ENCODE results near the gene EMC10.

EMC10 gene

GRCh38 chr19:50482271-50482855 is 6.1 kb downstream of the EMC10 start:
- Histone ChIP-seq H3K36me3 (no peaks in the 10 kb centered on the region), H3K27ac (no peak overlapping the region), H3K9me3 (peaks cover 11% of the 10 kb centered on the region; the same call in 1 of the 2 replicates), H4K20me1 (no peaks in the 10 kb centered on the region), H3K4me1 (peaks cover 36% of the 10 kb centered on the region), H3K27me3 (peaks cover 12% of the 10 kb centered on the region), H3K4me3 (no peak overlapping the region), H3K4me2 (no peak overlapping the region), H3K9ac (no peak overlapping the region)
- TF ChIP-seq Cebpa-rat (IDR thresholded peaks at IDR 0.05) = no peak

- Histone ChIP-seq H3K4me2 (no peak overlapping the region), H3K9ac (no peak overlapping the region), H3K36me3 (no peaks in the 10 kb centered on the region)
These were observed 6.6 kb downstream of the EMC10 start for GRCh38 chr19:50482916-50483315.

GRCh38 chr19:50485284-50485955 is 9.1 kb downstream of the EMC10 start:
- Histone ChIP-seq H3K36me3 (no peaks in the 10 kb centered on the region), H3K9me3 (peaks cover 11% of the 10 kb centered on the region; the same call in 1 of the 2 replicates), H3K4me2 (peak overlapping the region; percentile 37), H4K20me1 (no peaks in the 10 kb centered on the region), H3K27ac (no peak overlapping the region), H3K27me3 (no peaks in the 10 kb centered on the region), H3K4me1 (peaks cover 46% of the 10 kb centered on the region), H3K9ac (no peak overlapping the region), H3K4me3 (no peak overlapping the region)
- no peak for TF ChIP-seq Cebpa-rat (IDR thresholded peaks at IDR 0.05)

More at GRCh38 chr19:50482916-50483315, 6.6 kb downstream of the EMC10 start:
- H3K4me3 ChIP-seq = no peak overlapping the region
- H3K27ac ChIP-seq = no peak overlapping the region
- peaks cover 11% of the 10 kb centered on the region; the same call in 1 of the 2 replicates for H3K9me3 ChIP-seq
- TF ChIP-seq Cebpa-rat (IDR thresholded peaks at IDR 0.05) = no peak
- H4K20me1 ChIP-seq = no peaks in the 10 kb centered on the region
- peaks cover 41% of the 10 kb centered on the region for H3K4me1 ChIP-seq
- peaks cover 6% of the 10 kb centered on the region for H3K27me3 ChIP-seq

- Histone ChIP-seq H3K9ac (no peak overlapping the region), H3K27ac (peak overlapping the region; percentile 68), H4K20me1 (no peaks in the 10 kb centered on the region), H3K36me3 (no peaks in the 10 kb centered on the region), H3K4me3 (no peak overlapping the region), H3K4me2 (peak overlapping the region; percentile 66; the same call in 1 of the 2 replicates), H3K9me3 (peaks cover 11% of the 10 kb centered on the region; the same call in 1 of the 2 replicates), H3K4me1 (peaks cover 42% of the 10 kb centered on the region), H3K27me3 (peaks cover 3% of the 10 kb centered on the region; the same call in 1 of the 2 replicates)
- TF ChIP-seq Cebpa-rat (IDR thresholded peaks at IDR 0.05) = no peak
These were observed 10.7 kb downstream of the EMC10 start for GRCh38 chr19:50486823-50487515.

GRCh38 chr19:50488389-50489194 is 12.3 kb downstream of the EMC10 start:
- Histone ChIP-seq H3K9me3 (peaks cover 11% of the 10 kb centered on the region; the same call in 1 of the 2 replicates), H3K9ac (peak overlapping the region; percentile 48; the same call in 1 of the 2 replicates), H3K4me3 (no peak overlapping the region), H3K27me3 (peaks cover 7% of the 10 kb centered on the region; the same call in 1 of the 2 replicates), H3K27ac (peak overlapping the region; percentile 67), H3K4me2 (peak overlapping the region; percentile 66), H4K20me1 (no peaks in the 10 kb centered on the region), H3K36me3 (no peaks in the 10 kb centered on the region), H3K4me1 (peaks cover 50% of the 10 kb centered on the region)
- no peak for TF ChIP-seq Cebpa-rat (IDR thresholded peaks at IDR 0.05)

GRCh38 chr19:50489461-50490011 is 13.2 kb downstream of the EMC10 start:
- Histone ChIP-seq H3K27me3 (peaks cover 10% of the 10 kb centered on the region; the same call in 1 of the 2 replicates), H3K4me2 (peak overlapping the region; percentile 66), H3K4me3 (no peak overlapping the region), H3K9me3 (peaks cover 11% of the 10 kb centered on the region; the same call in 1 of the 2 replicates), H3K36me3 (no peaks in the 10 kb centered on the region), H3K27ac (no peak overlapping the region), H3K9ac (no peak overlapping the region), H4K20me1 (no peaks in the 10 kb centered on the region), H3K4me1 (peaks cover 47% of the 10 kb centered on the region)
- TF ChIP-seq Cebpa-rat (IDR thresholded peaks at IDR 0.05) = no peak

- H4K20me1 ChIP-seq = no peaks in the 10 kb centered on the region
- no peak overlapping the region for H3K27ac ChIP-seq
- no peaks in the 10 kb centered on the region for H3K36me3 ChIP-seq
- peaks cover 10% of the 10 kb centered on the region; the same call in 1 of the 2 replicates for H3K27me3 ChIP-seq
- no peak overlapping the region for H3K4me2 ChIP-seq
- H3K9ac ChIP-seq = no peak overlapping the region
- peaks cover 11% of the 10 kb centered on the region; the same call in 1 of the 2 replicates for H3K9me3 ChIP-seq
- TF ChIP-seq Cebpa-rat (IDR thresholded peaks at IDR 0.05) = no peak
- H3K4me1 ChIP-seq = peaks cover 39% of the 10 kb centered on the region
- H3K4me3 ChIP-seq = no peak overlapping the region
These were observed 14.1 kb downstream of the EMC10 start for GRCh38 chr19:50490411-50490811.

GRCh38 chr19:50490991-50491472 is 14.7 kb downstream of the EMC10 start:
- H3K36me3 ChIP-seq = no peaks in the 10 kb centered on the region
- H3K4me1 ChIP-seq = peaks cover 39% of the 10 kb centered on the region
- H4K20me1 ChIP-seq = no peaks in the 10 kb centered on the region
- peaks cover 10% of the 10 kb centered on the region; the same call in 1 of the 2 replicates for H3K27me3 ChIP-seq
- no peak overlapping the region for H3K4me2 ChIP-seq
- H3K4me3 ChIP-seq = no peak overlapping the region
- TF ChIP-seq Cebpa-rat (IDR thresholded peaks at IDR 0.05) = no peak
- H3K9me3 ChIP-seq = peaks cover 11% of the 10 kb centered on the region; the same call in 1 of the 2 replicates
- H3K27ac ChIP-seq = no peak overlapping the region
- H3K9ac ChIP-seq = no peak overlapping the region
